Esophagus muscularis mucosa (tissue), 4 donors: Measurements from ENCODE around the gene COL16A1. TPM values are rescaled to one million over a fixed set of nuclear protein-coding genes. Genes with fewer than 3 reads are reported as not detected.

Experiments used
- DNase-seq: peaks from one replicate; pipeline ENCODE4 v3.0.0-alpha.2; 2017; ENCODE audit errors: extremely low spot score
- H3K27ac ChIP-seq, 4 donors: fragments of 200-600 bp; sonication (generic); replicated peaks in 1 of 4; 1 replicate in 3 of 4; 2 replicates in 1 of 4; pipeline ENCODE4 v1.5.1; 2016 to 2019; ENCODE audit warnings: mild to moderate bottlenecking in 1 of 4
- H3K27me3 ChIP-seq, 4 donors: fragments of 200-600 bp; sonication (generic); one replicate each; pipeline versions ENCODE4 v1.5.1 to v1.6.0; 2016 to 2019
- H3K36me3 ChIP-seq, 4 donors: fragments of 200-600 bp; sonication (generic); one replicate each; pipeline ENCODE4 v1.5.1; 2016 to 2019
- H3K4me1 ChIP-seq, 4 donors: fragments of 200-600 bp; sonication (generic); one replicate each; pipeline ENCODE4 v1.5.1; 2016 to 2019
- H3K4me3 ChIP-seq, 4 donors: fragments of 200-600 bp; sonication (generic); 1 replicate in 2 of 4; 2 replicates in 2 of 4; pipeline ENCODE4 v1.5.1; 2016 to 2019; ENCODE audit warnings: mild to moderate bottlenecking in 4 of 4, moderate library complexity in 1 of 4
- H3K9me3 ChIP-seq, 4 donors: fragments of 200-600 bp; sonication (generic); 1 replicate in 3 of 4; 2 replicates in 1 of 4; pipeline ENCODE4 v1.5.1; 2016 to 2019
- EP300 ChIP-seq: sonication (generic); formaldehyde crosslinking; IDR thresholded peaks from one replicate; pipeline ENCODE4 v1.6.1; 2017; ENCODE audit warnings: antibody characterized with exemption
- POLR2A ChIP-seq: fragments of 450-650 bp; IDR thresholded peaks from one replicate; pipeline ENCODE4 v1.6.1; 2017; ENCODE audit warnings: antibody characterized with exemption, moderate library complexity, mild to moderate bottlenecking, low read depth
- POLR2AphosphoS5 ChIP-seq, 2 donors: sonication (generic); formaldehyde crosslinking; IDR thresholded peaks; one replicate each; pipeline ENCODE4 v1.6.1; 2017; ENCODE audit warnings: antibody characterized with exemption in 2 of 2
- WGBS: methylation state at CpG from one replicate; pipeline ENCODE4 v1.1.5; 2018; 5-methylcytosine and 5-hydroxymethylcytosine counted together
- intact Hi-C: fragments of 100-400 bp; cut with DNase I; formaldehyde crosslinking; loops from one replicate; pipeline ENCODE4 v1.15.1; 2023
- total RNA-seq, 4 donors: library from RNA; depleted of rRNA; stranded (reverse); fragments of >200 nt; gene quantifications; one replicate each; pipeline versions ENCODE4 v1.1.0 to v1.2.1, GENCODE V29; 2016
- TF ChIP-seq, protein P1 (sequence below), 3 experiments: fragments of 200-600 bp in 2 of 3; fragments of 450-650 bp in 1 of 3; sonication (generic) in 2 of 3; IDR thresholded peaks; one replicate each; pipeline ENCODE4 v1.5.1; 2017 to 2019; ENCODE audit warnings: antibody characterized with exemption in 3 of 3, mild to moderate bottlenecking in 2 of 3, moderate library complexity in 1 of 3

The COL16A1 gene
- total RNA-seq, 4 donors from 2014 or later = 35.1 to 62.7 (median 47.6) TPM

DNA sequence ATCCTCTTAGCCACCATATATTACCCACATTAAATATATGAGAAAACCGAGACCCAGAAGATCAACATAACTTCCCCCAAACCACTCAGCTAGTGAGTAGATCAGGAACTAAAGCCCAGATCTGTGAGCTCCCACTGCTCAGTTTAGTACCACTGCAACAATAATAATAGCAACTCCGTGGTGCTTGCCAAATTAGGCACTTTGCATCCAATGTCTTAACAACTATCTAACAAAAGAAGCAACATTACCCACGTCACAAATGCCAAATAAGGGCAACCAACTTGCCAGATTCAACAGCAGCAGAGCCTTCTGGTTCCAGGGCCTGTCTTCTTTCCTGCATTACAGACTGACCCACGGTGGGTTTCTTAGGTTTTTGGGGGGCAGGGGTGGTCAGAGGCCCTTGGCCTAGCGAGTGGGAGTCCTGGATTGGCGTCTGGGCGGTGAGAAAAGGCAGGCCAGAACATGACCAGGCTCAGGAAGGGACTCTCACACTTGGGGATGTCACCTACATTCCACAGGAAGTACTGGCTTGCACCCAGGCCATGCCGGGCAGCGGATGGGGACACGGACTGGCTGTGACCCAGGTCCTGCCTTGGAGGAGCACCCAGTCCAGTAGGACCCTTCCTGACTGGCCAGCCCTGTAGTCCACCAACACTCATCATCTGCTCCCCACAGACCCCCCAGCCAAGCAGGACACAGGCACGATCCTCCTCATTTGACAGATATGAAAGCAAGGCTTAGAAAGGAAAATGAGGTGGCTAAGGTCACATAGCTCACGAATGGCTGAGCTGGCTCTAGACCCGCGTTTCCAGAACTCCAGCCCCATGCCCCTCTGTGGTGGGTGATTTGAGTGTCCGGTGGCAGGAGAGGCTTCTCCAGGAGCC, 81.7 kb downstream of the COL16A1 start:
- H3K27me3 ChIP-seq = peaks cover 0 to 27% (median 12%) of the 10 kb centered on the region in 4 donors
- TF ChIP-seq POLR2AphosphoS5 (IDR thresholded peaks at IDR 0.05) (no peak), EP300 (no peak), POLR2A (no peak)
- TF ChIP-seq, protein P1, sequence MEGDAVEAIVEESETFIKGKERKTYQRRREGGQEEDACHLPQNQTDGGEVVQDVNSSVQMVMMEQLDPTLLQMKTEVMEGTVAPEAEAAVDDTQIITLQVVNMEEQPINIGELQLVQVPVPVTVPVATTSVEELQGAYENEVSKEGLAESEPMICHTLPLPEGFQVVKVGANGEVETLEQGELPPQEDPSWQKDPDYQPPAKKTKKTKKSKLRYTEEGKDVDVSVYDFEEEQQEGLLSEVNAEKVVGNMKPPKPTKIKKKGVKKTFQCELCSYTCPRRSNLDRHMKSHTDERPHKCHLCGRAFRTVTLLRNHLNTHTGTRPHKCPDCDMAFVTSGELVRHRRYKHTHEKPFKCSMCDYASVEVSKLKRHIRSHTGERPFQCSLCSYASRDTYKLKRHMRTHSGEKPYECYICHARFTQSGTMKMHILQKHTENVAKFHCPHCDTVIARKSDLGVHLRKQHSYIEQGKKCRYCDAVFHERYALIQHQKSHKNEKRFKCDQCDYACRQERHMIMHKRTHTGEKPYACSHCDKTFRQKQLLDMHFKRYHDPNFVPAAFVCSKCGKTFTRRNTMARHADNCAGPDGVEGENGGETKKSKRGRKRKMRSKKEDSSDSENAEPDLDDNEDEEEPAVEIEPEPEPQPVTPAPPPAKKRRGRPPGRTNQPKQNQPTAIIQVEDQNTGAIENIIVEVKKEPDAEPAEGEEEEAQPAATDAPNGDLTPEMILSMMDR (IDR thresholded peaks at IDR 0.05) = no peak
- H3K4me1 ChIP-seq = peaks cover 11 to 26% (median 25%) of the 10 kb centered on the region in 4 donors
- H3K27ac ChIP-seq = no peak overlapping the region
- H3K36me3 ChIP-seq = peaks cover 0 to 6% (median 3%) of the 10 kb centered on the region in 4 donors
- no peak overlapping the region for H3K4me3 ChIP-seq
- DNase-seq = no peak
- H3K9me3 ChIP-seq = no peaks in the 10 kb centered on the region
- WGBS = 78% methylated on average over 15 of the region's 15 CpGs
- intact Hi-C loops = no loop called here

DNA sequence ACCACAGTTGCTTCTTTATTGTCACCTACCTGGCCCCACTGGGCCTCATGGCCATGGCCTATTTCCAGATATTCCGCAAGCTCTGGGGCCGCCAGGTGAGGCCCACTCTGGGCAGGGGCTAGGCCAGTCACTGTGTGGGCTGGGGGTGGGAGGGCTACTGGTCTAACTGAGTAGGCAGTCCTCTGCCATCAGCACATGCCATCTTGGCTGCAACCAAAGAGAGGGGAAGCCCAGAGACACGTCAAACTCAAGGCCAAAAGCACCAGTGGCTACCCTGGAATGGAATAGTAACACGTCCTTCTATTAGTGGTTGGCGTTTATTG, 82.4 kb downstream of the COL16A1 start:
- Histone ChIP-seq H3K9me3 (no peaks in the 10 kb centered on the region), H3K27me3 (peaks cover 0 to 33% (median 18%) of the 10 kb centered on the region in 4 donors), H3K4me3 (no peak overlapping the region), H3K27ac (no peak overlapping the region), H3K36me3 (peaks cover 0 to under 1% (median under 1%) of the 10 kb centered on the region in 4 donors), H3K4me1 (peaks cover 5 to 21% (median 20%) of the 10 kb centered on the region in 4 donors)
- no peak for DNase-seq
- WGBS = 93% methylated on average over 4 of the region's 5 CpGs
- TF ChIP-seq, protein P1 (IDR thresholded peaks at IDR 0.05) = no peak
- no peak for TF ChIP-seq EP300
- TF ChIP-seq POLR2AphosphoS5 (IDR thresholded peaks at IDR 0.05) = no peak
- TF ChIP-seq POLR2A = no peak
- intact Hi-C loops = no loop called here

DNA sequence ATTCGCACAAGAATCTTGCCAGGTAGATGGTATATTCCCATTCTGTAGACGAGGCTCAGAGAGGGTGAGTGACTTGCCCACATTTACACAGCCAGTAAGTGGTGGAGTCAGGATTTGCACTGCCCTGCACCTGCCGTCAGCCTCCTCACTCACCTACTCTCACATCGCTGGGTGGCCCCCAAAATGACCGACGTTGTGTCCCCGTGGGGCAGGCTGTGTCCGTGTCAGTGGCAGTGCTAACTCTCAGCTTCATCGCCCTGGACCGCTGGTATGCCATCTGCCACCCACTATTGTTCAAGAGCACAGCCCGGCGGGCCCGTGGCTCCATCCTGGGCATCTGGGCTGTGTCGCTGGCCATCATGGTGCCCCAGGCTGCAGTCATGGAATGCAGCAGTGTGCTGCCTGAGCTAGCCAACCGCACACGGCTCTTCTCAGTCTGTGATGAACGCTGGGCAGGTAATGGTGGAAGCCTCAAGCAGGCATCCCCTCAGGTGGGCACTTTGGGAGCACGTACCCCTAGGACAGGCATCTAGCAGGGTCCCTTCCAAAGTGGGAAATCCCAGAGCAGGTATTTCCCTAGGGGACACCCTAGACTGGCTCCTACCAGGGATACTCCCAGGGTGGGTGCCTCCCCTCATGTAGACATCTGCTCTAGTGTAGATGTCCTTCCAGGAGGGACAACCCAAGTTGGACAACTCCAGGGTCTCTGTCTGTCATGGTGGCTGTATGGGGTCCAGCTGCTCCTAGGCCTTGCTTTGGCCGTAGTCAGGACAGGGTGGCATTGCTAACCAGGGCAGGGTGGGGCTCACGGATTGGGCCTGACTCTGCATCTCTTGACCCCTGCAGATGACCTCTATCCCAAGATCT, 83.0 kb downstream of the COL16A1 start:
- Histone ChIP-seq H3K36me3 (no peaks in the 10 kb centered on the region), H3K27me3 (peaks cover 0 to 39% (median 19%) of the 10 kb centered on the region in 4 donors), H3K27ac (no peak overlapping the region), H3K4me3 (no peak overlapping the region), H3K9me3 (no peaks in the 10 kb centered on the region), H3K4me1 (peaks cover 0 to 16% (median 15%) of the 10 kb centered on the region in 4 donors)
- no peak for DNase-seq
- WGBS = 92% methylated on average over 8 of the region's 20 CpGs
- TF ChIP-seq POLR2AphosphoS5 (IDR thresholded peaks at IDR 0.05) = no peak
- no peak for TF ChIP-seq POLR2A
- TF ChIP-seq EP300 = no peak
- TF ChIP-seq, protein P1 (IDR thresholded peaks at IDR 0.05) = no peak
- intact Hi-C loops = no loop called here

GRCh38 chr1:31618916-31619846, 84.6 kb downstream of the COL16A1 start:
- no peaks in the 10 kb centered on the region for H3K36me3 ChIP-seq
- intact Hi-C loops = no loop called here
- DNase-seq = no peak
- 84% methylated on average over 14 of the region's 23 CpGs for WGBS
- TF ChIP-seq EP300 (no peak), POLR2A (no peak), POLR2AphosphoS5 (IDR thresholded peaks at IDR 0.05) (no peak)
- TF ChIP-seq, protein P1 (IDR thresholded peaks at IDR 0.05) = no peak
- peaks cover 0 to 39% (median 19%) of the 10 kb centered on the region in 4 donors for H3K27me3 ChIP-seq
- no peak overlapping the region for H3K27ac ChIP-seq
- H3K9me3 ChIP-seq = no peaks in the 10 kb centered on the region
- H3K4me3 ChIP-seq = no peak overlapping the region
- peaks cover 1 to 19% (median 17%) of the 10 kb centered on the region in 4 donors for H3K4me1 ChIP-seq
